Measurements from ENCODE around the gene ADPGK.

- no peak for TF ChIP-seq POLR2A (IDR thresholded peaks at IDR 0.05)
- no peak for TF ChIP-seq CTCF (IDR thresholded peaks at IDR 0.05)
Measured at GRCh38 chr15:72774696-72775383, 8.7 kb downstream of the ADPGK start.

Data from thyroid gland (tissue), 4 donors.